ENCODE data around the gene ARID3B.
"Not testable (repeated sequence)": the region's sequence is repeated elsewhere in the genome, so short reads cannot be mapped to it uniquely, and the experiment has no call there.

ARID3B gene

DNA sequence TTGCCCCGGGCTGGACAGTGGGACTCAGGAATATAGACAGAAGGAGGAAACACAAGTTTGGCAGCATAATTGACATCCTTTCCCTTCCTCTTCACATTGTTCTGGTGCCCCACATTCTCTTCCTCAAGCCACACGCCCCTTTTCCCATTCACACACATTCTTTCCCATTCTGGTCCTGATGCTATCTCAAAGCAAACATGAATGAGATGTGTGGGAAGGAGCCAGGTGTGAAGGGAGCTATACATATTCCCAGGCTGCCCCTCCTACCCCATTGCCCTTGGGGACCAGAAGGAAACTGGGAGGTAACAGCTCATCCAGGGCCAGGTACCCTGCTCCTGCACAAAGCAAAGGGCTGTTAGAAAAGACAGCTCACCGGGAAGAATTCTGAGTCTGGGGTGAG, 51.2 kb downstream of the ARID3B start:
- no peak for DNase-seq (ENCODE audit: low read depth)
- H3K4me3 ChIP-seq (replicated peaks; ENCODE audit: low read depth, low read length), result no peak overlapping the region
- TF ChIP-seq, protein P1, sequence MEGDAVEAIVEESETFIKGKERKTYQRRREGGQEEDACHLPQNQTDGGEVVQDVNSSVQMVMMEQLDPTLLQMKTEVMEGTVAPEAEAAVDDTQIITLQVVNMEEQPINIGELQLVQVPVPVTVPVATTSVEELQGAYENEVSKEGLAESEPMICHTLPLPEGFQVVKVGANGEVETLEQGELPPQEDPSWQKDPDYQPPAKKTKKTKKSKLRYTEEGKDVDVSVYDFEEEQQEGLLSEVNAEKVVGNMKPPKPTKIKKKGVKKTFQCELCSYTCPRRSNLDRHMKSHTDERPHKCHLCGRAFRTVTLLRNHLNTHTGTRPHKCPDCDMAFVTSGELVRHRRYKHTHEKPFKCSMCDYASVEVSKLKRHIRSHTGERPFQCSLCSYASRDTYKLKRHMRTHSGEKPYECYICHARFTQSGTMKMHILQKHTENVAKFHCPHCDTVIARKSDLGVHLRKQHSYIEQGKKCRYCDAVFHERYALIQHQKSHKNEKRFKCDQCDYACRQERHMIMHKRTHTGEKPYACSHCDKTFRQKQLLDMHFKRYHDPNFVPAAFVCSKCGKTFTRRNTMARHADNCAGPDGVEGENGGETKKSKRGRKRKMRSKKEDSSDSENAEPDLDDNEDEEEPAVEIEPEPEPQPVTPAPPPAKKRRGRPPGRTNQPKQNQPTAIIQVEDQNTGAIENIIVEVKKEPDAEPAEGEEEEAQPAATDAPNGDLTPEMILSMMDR (IDR thresholded peaks at IDR 0.05; ENCODE audit: low read length, missing control alignments), result no peak

DNA sequence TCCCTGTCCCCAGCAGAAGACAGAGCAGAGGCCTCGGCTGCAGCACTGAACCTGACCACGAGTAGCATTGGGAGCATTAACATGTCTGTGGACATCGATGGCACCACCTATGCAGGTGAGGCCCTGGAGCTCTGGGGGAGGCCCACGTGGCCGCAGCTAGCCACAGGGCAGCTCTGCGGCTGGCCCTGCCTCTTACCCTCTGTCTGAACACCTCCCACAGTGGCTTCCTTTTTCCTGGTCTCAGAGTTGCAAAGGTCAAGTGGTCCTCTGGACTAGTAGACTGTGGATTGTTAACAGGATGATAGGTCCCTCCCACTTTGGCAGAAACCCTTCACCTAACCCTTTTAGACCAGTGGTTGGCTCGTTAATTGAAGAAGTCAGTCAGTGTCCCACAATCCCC, 52.1 kb downstream of the ARID3B start:
- TF ChIP-seq, protein P1 (IDR thresholded peaks at IDR 0.05; ENCODE audit: low read length, missing control alignments), result no peak
- DNase-seq (ENCODE audit: low read depth), result no peak

DNA sequence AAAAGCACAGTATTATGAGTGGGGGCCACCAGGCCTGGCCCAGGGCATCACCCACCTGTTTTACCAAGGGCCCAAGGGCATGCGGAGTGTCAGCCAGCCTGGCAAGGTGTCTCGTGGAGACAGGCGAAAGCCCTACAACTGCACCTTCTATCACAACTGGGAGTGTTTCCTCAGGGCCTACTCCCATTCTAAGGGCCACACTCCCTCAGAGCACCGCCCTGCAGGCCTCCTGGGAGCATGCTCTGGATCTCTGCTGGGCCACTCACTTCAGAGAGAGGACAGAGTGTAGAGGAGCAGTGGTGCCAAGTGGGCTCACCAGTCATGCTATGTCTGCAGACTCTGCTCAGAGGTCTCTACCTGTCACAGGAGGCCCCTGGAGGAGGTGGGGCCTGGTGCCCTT, 53.4 kb downstream of the ARID3B start:
- no peak overlapping the region for H3K4me3 ChIP-seq (replicated peaks; ENCODE audit: low read depth, low read length)

More for the DNA sequence above, 52.1 kb downstream of the ARID3B start:
- H3K4me3 ChIP-seq (replicated peaks; ENCODE audit: low read depth, low read length), result no peak overlapping the region

DNA sequence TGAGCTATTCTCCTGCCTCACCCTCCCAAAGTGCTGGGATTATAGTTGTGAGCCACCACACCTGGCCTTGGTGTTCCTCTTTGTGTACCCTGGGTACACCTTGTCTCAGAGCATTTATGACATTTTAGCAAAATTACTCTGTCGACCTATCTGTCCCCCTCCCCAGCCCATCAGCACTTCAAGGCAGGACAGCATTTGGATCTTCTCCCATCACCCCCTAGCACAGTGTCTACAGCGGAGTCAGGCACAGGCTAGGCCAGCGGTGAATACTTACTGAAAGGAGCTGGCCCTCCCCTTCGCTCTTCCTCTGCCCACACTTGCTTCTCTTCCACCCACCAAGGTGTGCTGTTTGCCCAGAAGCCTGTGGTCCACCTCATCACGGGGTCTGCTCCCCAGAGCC, 54.3 kb downstream of the ARID3B start:
- H3K4me3 ChIP-seq (replicated peaks; ENCODE audit: low read depth, low read length), result no peak overlapping the region
- no peak for DNase-seq (ENCODE audit: low read depth)
- TF ChIP-seq, protein P1 (IDR thresholded peaks at IDR 0.05; ENCODE audit: low read length, missing control alignments), result no peak

More for the DNA sequence above, 53.4 kb downstream of the ARID3B start:
- TF ChIP-seq, protein P1 (IDR thresholded peaks at IDR 0.05; ENCODE audit: low read length, missing control alignments), result no peak
- no peak for DNase-seq (ENCODE audit: low read depth)

DNA sequence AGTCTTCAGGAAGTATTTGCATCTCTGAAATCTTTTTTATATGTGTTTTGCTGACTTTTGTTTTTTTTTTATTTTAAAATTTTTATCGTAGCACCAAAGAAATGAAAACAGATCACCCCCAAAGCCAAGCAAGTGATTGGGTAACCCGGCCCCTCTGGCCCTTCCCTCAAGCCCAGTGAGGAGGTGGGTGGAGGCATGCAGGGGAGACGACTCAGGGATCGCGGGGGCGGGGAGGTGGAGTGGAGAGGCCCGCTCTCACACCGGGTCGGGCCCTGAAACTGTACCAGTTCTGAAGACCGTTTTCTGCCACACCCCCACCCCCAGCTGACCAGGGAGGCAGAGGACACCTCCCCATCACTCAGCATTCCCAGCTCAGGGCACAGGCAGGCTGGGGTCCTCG, 55.7 kb downstream of the ARID3B start:
- H3K4me3 ChIP-seq (replicated peaks; ENCODE audit: low read depth, low read length); DNase-seq (ENCODE audit: low read depth): not testable (repeated sequence)

DNA sequence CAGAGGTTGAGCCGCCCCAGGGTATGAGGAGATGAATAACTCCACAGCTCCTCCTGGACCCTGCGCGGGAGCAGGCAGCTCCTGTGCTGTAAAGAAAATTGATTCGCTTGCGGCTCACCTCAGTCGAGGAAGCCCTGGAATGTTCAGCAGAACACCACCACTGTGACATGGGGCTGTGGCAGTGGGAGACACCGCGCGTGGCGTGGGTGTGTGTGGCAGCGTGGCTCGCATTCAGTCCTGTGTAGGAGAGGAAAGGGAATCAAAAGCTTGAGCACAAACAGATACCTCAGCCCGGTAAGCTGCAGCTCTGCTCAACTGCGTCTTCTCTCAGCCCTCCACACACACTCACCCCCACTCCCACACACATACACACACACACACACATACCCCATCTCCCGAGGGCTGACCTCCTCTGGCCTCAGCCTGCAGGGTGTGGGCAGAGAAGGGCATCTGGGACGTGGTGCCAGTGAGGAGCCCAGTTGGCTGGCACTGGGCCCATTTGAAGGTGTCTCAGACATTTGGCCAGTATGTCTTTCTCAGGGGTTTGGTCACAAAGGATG, 56.2 kb downstream of the ARID3B start:
- not testable (repeated sequence) for H3K4me3 ChIP-seq (replicated peaks; ENCODE audit: low read depth, low read length); DNase-seq (ENCODE audit: low read depth)

DNA sequence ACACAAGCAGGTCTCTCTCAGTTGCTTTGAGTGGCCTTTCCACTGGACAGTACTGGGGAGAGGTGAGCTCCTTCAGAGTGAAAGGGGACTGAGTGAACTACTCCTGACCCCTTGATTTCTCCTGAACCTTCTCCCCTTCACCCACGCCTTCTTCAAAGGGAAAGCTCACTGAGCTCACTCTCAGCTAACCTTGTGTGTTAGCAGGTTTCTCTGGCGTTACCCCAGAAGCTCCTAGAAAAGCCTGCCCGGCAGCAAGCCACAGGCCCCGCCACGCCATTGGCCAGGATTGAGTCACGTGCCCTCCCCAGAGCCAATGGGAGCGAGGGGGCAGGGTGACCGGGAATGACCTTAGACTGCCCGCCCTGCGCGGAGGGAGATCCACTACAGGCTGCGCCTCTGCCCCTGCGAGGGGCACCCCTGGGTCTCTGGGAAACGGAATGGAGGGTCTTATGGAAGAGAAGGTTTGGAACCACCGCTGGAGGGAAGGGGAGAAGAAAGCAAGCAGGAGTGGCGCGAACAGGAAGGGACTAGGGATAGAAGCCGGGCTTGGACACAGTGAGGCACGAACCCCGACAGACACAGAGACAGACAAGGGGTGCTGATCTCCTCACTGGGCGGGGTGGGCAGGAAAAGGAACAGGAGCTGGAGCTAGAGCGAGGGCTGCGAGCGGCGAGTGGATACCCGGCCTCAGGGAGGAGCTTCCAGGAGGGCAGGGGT, 57.3 kb downstream of the ARID3B start:
- DNase-seq (ENCODE audit: low read depth), result peak; percentile 83
- TF ChIP-seq, protein P1 (IDR thresholded peaks at IDR 0.05; ENCODE audit: low read length, missing control alignments), result no peak

DNA sequence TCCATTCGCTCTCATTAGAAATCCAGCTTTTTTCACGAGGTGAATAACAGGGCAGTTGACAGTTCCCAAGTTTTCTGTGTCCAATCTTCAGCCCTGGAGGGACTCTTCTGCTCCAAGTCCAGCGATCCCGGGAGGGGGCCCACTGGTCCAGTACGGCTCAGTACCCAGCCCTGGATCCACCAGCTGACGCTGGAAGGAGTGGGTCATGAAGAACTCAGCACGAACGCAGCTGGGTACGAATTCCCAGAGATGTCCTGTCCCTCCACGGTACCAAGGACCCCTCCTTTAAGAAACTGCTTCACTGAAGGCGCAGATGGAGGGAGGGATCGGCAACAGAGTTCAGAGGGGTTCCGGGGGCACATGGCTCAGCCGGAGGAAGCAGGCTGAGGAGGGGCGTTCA, 58.1 kb downstream of the ARID3B start:
- H3K4me3 ChIP-seq (replicated peaks; ENCODE audit: low read depth, low read length), result peak overlapping the region; percentile 73
- DNase-seq (ENCODE audit: low read depth), result no peak
- TF ChIP-seq, protein P1 (IDR thresholded peaks at IDR 0.05; ENCODE audit: low read length, missing control alignments), result no peak

More for the DNA sequence above, 57.3 kb downstream of the ARID3B start:
- peak overlapping the region; percentile 73 for H3K4me3 ChIP-seq (replicated peaks; ENCODE audit: low read depth, low read length)
